ENCODE data around the gene GALK2.

GRCh38 chr15:49297584-49297983 is 127.5 kb downstream of the GALK2 start:
- no peak for TF ChIP-seq CTCF (IDR thresholded peaks at IDR 0.05)
- TF ChIP-seq POLR2AphosphoS5 (IDR thresholded peaks at IDR 0.05; ENCODE audit: low read depth, low read length), result no peak
- TF ChIP-seq REST (IDR thresholded peaks at IDR 0.05; ENCODE audit: insufficient read depth in 1 of 2, low read depth in 2 of 2, low read length in 1 of 2), result no peak
- no peak for TF ChIP-seq SIN3A (IDR thresholded peaks at IDR 0.05; ENCODE audit: borderline replicate concordance, insufficient read depth, low read depth, low read length)
- no peak for TF ChIP-seq TCF7L2 (IDR thresholded peaks at IDR 0.05; ENCODE audit: low read depth, low read length)

Data from Panc1 (cell line).